ENCODE measurements around the gene VAV1.
A peak's percentile ranks its signal among the peaks of the same experiment; 100 is the strongest.
"Not testable (repeated sequence)": the region's sequence is repeated elsewhere in the genome, so short reads cannot be mapped to it uniquely, and the experiment has no call there.

VAV1 gene

DNA sequence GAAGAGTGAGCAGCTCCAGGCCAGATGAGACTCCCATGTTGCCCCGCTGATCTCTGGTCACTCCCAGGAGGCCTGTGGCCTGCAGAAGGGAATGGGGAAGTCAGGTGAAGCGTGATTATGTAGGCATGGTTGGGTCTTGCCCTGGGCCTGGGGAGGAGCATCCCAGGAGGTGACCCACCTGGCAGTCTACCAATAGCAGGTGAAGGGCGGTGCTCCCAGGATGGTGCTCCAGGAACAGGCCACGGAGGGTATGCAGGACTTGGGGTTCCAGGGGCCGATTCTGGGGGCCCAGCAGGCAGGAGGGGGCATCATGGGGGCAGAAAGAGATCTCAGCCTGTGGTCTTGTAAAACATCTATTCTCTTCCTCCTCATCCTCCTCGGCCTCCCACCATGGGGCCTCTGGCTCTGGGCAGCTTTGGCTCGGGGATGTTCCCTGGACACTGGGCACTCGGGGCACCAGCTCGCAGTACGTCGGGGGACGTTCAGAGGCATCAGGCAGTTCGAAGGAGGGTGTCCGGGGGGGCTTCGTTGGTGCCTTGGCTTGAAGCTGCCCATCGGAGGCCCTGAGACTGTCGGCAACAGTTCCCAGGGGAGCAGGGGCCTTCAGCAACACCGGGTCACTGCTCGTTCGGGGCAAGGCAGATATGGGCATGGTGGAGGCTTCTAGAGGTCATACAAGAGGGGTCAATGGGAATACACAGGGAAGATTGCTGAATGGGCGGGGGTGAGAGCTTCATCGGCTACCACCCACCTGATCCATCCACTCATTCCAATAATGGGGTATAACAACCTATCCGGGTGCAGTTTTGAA is 17.6 kb upstream of the VAV1 start:
- no peak overlapping the region for H3K27ac ChIP-seq
- TF ChIP-seq, protein P1, sequence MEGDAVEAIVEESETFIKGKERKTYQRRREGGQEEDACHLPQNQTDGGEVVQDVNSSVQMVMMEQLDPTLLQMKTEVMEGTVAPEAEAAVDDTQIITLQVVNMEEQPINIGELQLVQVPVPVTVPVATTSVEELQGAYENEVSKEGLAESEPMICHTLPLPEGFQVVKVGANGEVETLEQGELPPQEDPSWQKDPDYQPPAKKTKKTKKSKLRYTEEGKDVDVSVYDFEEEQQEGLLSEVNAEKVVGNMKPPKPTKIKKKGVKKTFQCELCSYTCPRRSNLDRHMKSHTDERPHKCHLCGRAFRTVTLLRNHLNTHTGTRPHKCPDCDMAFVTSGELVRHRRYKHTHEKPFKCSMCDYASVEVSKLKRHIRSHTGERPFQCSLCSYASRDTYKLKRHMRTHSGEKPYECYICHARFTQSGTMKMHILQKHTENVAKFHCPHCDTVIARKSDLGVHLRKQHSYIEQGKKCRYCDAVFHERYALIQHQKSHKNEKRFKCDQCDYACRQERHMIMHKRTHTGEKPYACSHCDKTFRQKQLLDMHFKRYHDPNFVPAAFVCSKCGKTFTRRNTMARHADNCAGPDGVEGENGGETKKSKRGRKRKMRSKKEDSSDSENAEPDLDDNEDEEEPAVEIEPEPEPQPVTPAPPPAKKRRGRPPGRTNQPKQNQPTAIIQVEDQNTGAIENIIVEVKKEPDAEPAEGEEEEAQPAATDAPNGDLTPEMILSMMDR (IDR thresholded peaks at IDR 0.05), result no peak
- TF ChIP-seq ZFX (IDR thresholded peaks at IDR 0.05; ENCODE audit: borderline replicate concordance), result no peak

DNA sequence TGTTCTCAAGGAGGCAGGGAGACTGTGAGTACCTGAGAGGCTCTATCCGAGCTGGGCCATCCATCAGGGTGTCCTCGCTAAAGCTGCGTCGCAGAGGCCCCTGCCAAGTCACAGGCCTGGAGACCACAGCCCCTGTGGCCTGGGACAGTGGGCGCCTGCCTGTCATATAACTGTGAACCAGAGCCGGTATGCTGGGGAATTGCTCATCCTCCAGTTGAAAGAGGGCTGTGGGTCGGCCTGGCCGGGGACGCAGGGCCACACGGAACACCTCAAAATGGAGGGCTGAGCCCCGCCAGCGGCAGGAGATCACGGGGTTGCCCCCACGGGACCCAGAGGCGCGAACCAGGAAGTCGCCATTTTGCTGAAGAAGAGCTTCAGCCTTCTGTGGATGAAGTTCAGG is 11.9 kb upstream of the VAV1 start:
- no peak for TF ChIP-seq ZFX (IDR thresholded peaks at IDR 0.05; ENCODE audit: borderline replicate concordance)
- TF ChIP-seq, protein P1 (IDR thresholded peaks at IDR 0.05), result no peak
- no peak overlapping the region for H3K27ac ChIP-seq

DNA sequence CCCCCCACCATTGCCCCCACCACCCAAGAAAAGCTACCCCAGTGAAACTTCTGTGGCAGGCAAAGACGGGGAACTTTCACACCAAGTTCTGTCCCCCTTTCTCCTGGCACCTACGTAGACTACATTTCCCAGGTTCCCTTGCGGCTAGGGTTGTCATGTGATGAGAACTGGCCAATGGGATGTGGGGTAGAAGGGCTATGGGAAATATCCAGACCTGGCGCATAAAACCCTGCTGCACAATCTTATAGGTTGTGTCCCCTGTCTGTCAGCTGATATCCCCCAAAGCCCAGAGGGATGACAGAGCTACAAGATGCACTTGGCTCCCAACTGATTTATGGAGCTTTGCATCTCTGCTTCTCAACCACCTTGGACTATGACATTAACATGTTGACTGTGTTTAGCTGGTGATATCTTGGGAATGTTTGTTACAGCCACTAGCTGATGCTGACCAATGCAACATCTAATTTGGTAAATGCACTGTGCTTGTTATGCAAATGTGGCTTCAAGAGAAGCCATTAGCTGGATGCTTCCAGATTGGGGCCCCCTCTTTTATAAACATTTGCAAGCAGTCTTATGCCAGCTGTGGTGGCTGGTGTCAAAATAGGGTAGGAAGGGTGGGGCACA is 11.3 kb upstream of the VAV1 start:
- H3K27ac ChIP-seq, result no peak overlapping the region
- TF ChIP-seq, protein P1 (IDR thresholded peaks at IDR 0.05), result no peak
- no peak for TF ChIP-seq ZFX (IDR thresholded peaks at IDR 0.05; ENCODE audit: borderline replicate concordance)

DNA sequence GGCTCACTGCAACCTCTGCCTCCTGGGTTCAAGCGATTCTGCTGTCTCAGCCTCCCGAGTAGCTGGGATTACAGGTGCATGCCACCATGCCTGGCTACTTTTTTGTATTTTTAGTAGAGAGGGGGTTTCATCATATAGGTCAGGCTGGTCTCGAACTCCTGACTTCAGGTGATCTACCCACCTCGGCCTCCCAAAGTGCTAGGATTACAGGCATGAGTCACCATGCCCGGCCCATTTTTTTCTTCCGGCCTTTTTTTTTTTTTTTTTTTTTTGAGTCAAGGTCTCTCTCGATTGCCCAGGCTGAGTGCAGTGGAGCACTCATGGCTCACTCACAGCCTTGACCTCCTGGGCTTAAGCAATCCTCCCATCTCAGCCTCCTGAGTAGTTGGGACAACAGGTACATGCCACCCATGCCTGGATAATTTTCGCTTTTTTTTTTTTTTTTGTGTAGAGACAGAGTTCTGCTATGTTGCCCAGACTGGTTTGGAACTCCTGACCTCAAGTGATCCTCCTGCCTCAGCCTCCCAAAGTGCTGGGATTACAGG is 10.2 kb upstream of the VAV1 start:
- H3K27ac ChIP-seq, result not testable (repeated sequence)

DNA sequence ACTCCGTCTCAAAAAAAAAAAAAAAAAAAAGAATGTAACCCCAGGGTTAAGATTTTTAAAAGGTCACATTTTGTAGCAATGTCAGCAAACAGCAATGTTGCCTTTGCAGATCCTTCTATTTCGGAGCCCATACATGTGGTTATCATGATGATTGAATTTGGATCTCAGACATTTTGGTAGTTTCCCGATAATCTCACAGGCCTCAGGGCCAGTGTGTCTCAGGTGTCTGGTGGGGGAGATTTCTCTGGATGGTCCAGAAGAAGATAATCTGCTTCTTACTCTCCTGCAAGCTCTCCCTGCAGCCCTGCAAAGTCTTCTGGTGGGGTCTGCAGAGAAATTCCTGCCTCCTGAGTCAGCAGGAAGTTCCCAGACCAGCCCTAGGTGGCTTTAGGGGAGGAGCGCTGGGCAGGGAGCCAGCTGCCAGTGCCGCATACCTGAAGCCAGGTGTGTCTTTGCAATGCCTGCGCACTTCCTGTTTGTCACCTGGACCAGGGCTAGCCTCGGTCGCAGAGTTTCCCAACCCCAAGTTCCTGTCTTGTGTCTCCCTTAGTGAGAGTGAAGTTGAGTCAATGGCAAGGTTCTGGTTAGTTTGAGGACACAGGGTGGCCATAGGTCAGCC is 6.7 kb upstream of the VAV1 start:
- peak overlapping the region; percentile 78 for H3K27ac ChIP-seq
- TF ChIP-seq ZFX (IDR thresholded peaks at IDR 0.05; ENCODE audit: borderline replicate concordance), result no peak
- TF ChIP-seq, protein P1 (IDR thresholded peaks at IDR 0.05), result no peak

DNA sequence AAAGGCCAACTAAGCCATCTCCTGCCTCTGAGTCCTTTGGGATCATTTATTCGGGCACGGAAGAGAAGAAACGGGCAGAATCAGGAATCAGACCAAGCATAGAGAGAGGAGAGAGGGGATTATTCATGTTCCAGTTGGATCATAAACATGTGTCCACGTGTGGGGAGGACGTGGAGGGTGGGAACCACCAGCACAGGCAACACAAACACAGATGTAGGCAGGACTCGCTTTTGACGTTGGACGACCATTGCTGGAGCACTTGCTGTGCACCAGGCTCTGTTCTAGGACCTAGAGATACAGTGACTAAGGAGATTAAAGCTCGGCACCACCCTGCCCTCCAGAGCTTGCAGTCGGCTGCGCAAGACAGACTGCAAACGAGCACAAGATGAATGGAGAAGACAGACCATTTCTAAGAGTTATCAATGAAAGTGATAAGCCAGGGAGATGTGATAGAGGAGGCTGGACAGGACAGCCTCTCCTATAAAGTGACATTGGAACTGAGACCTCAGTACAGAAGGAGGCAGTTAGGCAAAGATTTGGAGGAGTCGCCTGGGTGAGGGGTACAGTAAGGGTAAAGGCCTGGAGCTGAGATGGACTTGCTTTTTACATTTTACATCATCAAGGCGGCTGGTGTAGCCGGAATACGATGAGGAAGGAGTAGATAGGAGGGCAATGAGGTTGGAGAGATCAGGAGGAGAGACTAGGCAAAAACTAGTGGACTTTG is 6.0 kb upstream of the VAV1 start:
- H3K27ac ChIP-seq, result peak overlapping the region; percentile 78
- TF ChIP-seq ZFX (IDR thresholded peaks at IDR 0.05; ENCODE audit: borderline replicate concordance), result no peak
- TF ChIP-seq, protein P1 (IDR thresholded peaks at IDR 0.05), result no peak

DNA sequence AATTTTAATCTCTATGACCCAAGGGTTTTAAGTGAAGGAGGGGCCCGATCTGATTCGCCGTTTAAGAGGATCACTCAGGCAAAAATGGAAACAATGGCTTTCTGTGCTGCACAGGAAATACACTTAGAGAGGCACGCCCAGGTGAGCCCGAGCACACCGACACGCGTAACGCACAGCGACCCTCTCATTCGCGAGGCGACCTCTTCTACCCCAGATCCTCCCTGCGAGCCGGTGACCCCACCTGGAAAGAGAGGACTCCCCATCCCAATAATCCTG is 5.5 kb upstream of the VAV1 start:
- peak overlapping the region; percentile 78 for H3K27ac ChIP-seq
- TF ChIP-seq ZFX (IDR thresholded peaks at IDR 0.05; ENCODE audit: borderline replicate concordance), result no peak
- TF ChIP-seq, protein P1 (IDR thresholded peaks at IDR 0.05), result no peak
